ENCODE measurements around the gene PLPP6.

Gene PLPP6

GRCh38 chr9:4661611-4662010 is 483 bp upstream of the PLPP6 start:
- no peak for DNase-seq (ENCODE audit: low read depth in 3 of 3, low spot score in 1 of 3)

- no peak for DNase-seq (ENCODE audit: low read depth in 3 of 3, low spot score in 1 of 3)
Measured at GRCh38 chr9:4662989-4663792, 1.1 kb downstream of the PLPP6 start.

- DNase-seq (ENCODE audit: low read depth in 3 of 3, low spot score in 1 of 3), result no peak
Measured at GRCh38 chr9:4663956-4664355, 1.9 kb downstream of the PLPP6 start.

- DNase-seq (ENCODE audit: low read depth in 3 of 3, low spot score in 1 of 3), result no peak
Measured at GRCh38 chr9:4665357-4665756, 3.3 kb downstream of the PLPP6 start.

- DNase-seq (ENCODE audit: low read depth in 3 of 3, low spot score in 1 of 3), result peak in 1 of 3 donors; percentile 16
Measured at GRCh38 chr9:4666042-4666699, 4.1 kb downstream of the PLPP6 start, which contains the start of gene SPATA6L. TSS of gene SPATA6L (minus strand) at chr9:4666480. CDS start at chr9:4666250, 230 bp downstream.

- no peak for DNase-seq (ENCODE audit: low read depth in 3 of 3, low spot score in 1 of 3)
Measured at GRCh38 chr9:4667681-4668080, 5.6 kb downstream of the PLPP6 start.

- DNase-seq (ENCODE audit: low read depth in 3 of 3, low spot score in 1 of 3), result no peak
Measured at GRCh38 chr9:4668604-4669003, 6.5 kb downstream of the PLPP6 start.

- DNase-seq (ENCODE audit: low read depth in 3 of 3, low spot score in 1 of 3), result no peak
Measured at GRCh38 chr9:4669890-4670289, 7.8 kb downstream of the PLPP6 start.

GRCh38 chr9:4670591-4670990 is 8.5 kb downstream of the PLPP6 start:
- DNase-seq (ENCODE audit: low read depth in 3 of 3, low spot score in 1 of 3), result no peak

GRCh38 chr9:4671737-4672136 is 9.6 kb downstream of the PLPP6 start:
- no peak for DNase-seq (ENCODE audit: low read depth in 3 of 3, low spot score in 1 of 3)

GRCh38 chr9:4674783-4675182 is 12.7 kb downstream of the PLPP6 start:
- no peak for DNase-seq (ENCODE audit: low read depth in 3 of 3, low spot score in 1 of 3)

GRCh38 chr9:4677392-4677791 is 15.3 kb downstream of the PLPP6 start:
- DNase-seq (ENCODE audit: low read depth in 3 of 3, low spot score in 1 of 3), result no peak

GRCh38 chr9:4678679-4679267 is 16.7 kb downstream of the PLPP6 start:
- DNase-seq (ENCODE audit: low read depth in 3 of 3, low spot score in 1 of 3), result no peak

- peak; percentile 94 to 100 (median 99) for DNase-seq (ENCODE audit: low read depth in 3 of 3, low spot score in 1 of 3)
Measured at GRCh38 chr9:4679268-4680172, 17.4 kb downstream of the PLPP6 start, which contains the start of gene CDC37L1. TSS of gene CDC37L1 (plus strand) at chr9:4679569. CDS start at chr9:4679768, 199 bp downstream.

- no peak for DNase-seq (ENCODE audit: low read depth in 3 of 3, low spot score in 1 of 3)
Measured at GRCh38 chr9:4680173-4680525, 18.1 kb downstream of the PLPP6 start.

- DNase-seq (ENCODE audit: low read depth in 3 of 3, low spot score in 1 of 3), result no peak
Measured at GRCh38 chr9:4680750-4681149, 18.7 kb downstream of the PLPP6 start.

- DNase-seq (ENCODE audit: low read depth in 3 of 3, low spot score in 1 of 3), result no peak
Measured at GRCh38 chr9:4684820-4685219, 22.7 kb downstream of the PLPP6 start.

GRCh38 chr9:4686112-4686511 is 24.0 kb downstream of the PLPP6 start:
- no peak for DNase-seq (ENCODE audit: low read depth in 3 of 3, low spot score in 1 of 3)

GRCh38 chr9:4686584-4686983 is 24.5 kb downstream of the PLPP6 start:
- no peak for DNase-seq (ENCODE audit: low read depth in 3 of 3, low spot score in 1 of 3)

GRCh38 chr9:4689021-4689420 is 26.9 kb downstream of the PLPP6 start:
- no peak for DNase-seq (ENCODE audit: low read depth in 3 of 3, low spot score in 1 of 3)

GRCh38 chr9:4689687-4690104 is 27.6 kb downstream of the PLPP6 start:
- no peak for DNase-seq (ENCODE audit: low read depth in 3 of 3, low spot score in 1 of 3)

Data from stimulated activated CD4-positive, alpha-beta T cell treated with anti-CD3 and anti-CD28 coated beads, TNF-alpha, amount 100 ng/mL, for 1 hour (primary cell).